GM19438 (cell line): ENCODE results near the gene KIF4B.

Experiments used
- ATAC-seq: cut with Tn5 transposase; IDR thresholded peaks from one replicate; pipeline ENCODE4 v1.9.1; 2021; ENCODE audit warnings: low read depth; ENCODE audit not compliant: unreplicated experiment

KIF4B gene

DNA sequence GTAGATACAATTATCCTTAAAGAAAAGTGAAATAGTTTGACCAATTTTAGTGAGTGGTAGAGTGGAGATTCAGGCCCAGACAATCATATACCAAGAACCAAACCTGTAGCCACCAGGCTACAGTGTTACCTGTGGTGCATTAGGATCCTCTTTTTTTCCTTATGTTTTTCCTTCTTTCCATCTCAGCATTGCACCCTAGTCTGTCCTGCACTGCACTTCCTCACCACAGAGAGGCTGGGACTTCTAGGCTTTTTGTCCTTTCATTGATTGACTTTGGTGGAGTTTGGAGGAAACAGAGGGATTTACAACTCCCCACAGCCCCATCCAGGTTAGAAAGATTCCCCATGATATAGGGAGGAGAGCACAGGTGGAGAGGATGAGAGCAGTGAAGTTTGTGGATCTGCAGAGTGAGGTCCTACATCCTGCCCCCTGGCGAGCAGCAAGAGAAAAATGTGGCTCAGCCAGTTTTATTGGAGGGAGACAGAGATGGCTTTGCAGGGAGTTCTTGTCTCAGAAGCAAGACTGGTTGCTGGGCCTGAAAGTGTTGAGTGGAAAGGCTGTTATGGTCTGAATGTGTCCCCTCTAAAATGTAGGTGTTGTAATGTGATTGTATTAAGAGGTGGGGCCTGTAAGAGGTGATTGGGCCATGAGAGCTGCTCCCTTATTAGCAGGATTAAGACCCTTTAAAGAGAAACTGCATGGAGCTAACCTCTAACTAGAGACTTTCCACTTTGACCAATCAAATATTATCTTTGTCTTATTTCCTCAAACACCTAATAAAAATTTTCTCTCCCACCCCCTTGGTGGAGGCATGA is 36.2 kb downstream of the KIF4B start:
- no peak for ATAC-seq

DNA sequence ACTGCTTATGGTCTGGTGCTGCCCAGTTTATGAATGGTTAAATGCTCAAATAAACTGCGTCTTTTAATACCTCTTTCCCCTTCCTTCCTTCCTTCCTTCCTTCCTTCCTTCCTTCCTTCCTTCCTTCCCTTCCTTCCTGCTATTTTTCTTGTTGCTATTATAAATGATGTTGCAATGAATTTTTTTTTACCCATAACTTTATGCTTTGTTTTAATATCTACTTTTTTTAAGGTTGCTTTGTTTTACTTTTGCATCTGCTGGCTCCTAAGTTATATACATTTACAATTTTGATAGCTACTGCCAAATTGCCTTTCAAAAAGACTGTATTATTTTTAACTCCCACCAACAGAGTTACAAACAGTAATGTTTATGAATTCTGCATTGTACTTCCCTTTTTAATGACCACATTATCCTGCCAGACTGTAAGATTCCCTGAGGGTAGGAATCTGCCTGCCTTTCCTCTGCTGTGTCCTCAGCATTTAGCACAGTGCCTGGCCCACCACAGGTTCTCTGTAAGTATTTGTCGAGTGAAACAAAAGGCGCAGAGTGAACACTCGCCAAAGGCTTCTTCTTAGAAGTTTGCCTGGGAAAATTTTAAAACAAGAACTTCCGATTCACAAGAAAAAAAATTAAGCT is 36.9 kb downstream of the KIF4B start:
- no peak for ATAC-seq

DNA sequence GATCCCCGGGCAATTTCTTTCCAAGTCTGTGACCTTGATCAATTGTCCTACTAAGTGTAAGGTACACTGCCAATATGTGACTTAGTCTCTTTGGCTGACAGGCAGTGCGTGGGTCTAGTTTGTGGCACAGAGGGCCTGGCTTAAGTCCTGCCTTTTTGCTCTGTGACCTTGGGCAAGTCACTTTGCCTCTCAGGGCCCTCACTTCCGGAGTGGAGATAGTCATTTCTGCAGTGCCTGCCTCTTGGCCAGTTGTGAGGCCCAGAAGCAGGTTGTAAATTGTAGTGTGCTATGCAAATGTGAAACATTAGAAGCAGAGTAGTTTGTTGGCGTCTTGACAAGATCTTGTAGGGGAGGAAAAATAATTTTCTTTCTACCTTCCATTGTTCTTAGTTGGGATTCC is 39.0 kb downstream of the KIF4B start:
- no peak for ATAC-seq

DNA sequence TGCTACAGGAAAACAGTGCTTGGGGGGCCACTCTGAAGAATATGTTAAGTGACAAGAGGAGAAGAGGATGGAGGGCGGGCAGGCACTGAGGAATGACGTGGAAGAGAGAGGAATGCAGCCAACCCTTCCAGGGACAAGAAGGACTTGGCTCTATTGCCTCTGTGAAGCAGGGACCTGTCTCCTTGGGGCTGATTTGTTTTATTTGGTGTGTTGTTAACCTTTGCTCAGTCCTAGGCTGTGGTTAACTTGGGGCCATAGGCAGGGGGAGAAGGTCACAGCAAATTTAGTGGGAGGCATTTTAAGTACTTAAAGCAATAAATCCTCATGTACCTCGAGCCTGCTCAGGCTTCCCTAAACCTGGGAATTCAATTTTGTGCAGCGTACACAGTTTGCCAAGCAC is 39.9 kb downstream of the KIF4B start:
- no peak for ATAC-seq

DNA sequence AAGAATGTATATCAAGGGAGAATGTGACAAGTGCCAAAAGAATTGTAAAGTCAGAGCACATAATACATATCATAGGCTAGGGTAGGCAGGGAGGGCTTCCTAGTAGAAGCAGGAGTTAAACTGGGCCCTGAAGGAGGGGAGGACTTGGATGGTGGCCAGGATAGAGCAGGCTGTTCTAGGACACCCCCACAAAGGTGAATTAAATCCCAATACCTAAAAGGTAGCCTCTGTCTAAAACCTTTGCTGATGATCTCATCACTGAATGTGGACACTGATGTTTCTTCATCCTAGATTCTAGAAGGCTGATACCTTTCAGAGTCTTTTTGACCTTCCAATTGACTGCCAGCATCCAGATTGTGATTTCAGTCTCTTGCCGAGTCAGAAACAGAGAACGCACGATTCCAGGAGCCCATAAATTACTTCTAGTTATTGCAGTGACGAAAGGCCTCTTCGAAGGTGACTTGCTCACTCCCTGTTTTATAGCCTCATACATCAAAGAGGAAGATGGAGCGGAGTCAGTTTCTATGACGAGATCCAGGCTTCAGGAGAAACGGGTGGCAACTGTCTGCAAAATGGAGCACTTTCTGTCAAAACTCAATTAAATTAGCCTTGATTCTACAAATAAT is 43.2 kb downstream of the KIF4B start:
- ATAC-seq, result no peak

DNA sequence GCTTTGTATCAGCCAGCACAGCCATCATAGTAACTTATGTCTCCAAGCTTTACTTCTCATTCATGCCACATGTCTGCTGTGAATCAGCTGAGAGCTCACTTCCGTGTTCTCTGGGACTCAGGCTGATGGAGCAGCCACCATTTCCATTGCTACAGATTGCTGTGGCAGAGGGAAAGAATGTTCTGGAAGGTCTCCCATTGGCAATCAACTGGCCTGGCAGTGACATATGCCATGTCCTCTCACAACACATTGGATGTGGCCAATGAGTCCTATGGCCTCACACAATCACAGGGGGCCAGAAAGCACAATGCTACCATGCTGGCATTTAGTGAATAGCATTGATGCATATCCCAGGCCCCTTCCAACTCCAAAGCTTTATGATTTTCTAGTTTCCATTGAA is 44.1 kb downstream of the KIF4B start:
- no peak for ATAC-seq

DNA sequence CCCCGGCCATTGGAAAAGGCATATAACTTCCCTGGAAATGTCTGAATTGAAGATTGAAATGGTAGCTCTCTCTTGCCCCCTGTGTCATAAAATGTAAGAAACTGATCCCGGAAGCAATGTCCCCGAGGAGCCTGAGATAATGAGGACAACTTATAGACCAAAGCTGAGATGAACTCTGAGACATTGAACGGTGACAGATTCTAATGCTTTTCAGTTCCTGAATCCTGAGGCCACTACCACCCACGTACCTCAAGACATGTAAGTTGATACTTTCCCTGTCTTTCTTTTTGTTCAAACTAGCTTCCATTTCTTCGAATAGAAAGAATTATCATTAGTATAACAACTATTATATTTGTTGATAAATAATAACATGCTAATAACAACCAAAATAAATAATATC is 51.0 kb downstream of the KIF4B start:
- no peak for ATAC-seq

DNA sequence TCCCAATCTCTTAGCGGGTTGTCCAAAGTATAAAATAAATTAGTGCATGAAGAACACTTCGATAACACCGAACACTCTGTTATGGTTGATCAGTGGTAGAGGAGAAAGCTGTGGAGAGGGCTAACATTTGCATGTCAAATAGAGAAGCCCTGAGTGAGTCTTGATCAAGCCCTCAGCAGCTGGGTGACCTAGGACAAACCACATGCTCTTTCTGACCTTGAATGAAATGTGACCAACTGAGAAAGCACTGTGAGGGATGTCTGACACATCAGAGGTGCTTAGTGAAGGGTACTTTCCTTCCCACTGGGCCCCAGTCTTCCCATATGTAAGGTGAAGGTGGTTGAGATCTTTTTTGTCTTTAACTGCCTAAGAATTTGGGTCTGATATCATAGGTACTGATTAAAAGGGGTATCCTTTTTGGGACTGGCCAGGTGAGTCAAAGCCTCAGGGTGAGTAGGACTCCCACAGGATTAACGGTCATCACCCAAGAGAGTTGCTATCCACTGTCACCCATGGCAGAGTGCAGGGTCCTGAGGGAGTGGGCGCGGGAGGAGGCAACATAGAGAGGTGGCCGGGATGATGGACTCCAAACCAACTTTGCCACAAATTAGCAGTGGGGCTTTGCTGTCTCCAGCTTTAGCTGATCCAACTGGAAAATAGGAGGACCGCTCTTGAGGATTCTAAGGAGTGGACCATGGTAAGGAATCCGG is 53.5 kb downstream of the KIF4B start:
- ATAC-seq, result no peak
